ENCODE data around the gene ARRDC1. TPM values are rescaled to one million over a fixed set of nuclear protein-coding genes. Genes with fewer than 3 reads are reported as not detected.

ARRDC1 gene
- total and polyA plus RNA-seq, 4 experiments from 2014 or later: 54.3 to 86.2 (median 70.8) TPM

- H3K4me1 Mint-ChIP-seq: peaks cover 27 to 72% (median 47%) of the 10 kb centered on the region in 4 donors
- POLR2A ChIA-PET (ENCODE audit: partially characterized antibody): interaction anchor here (0.8 kb wide), 1 partner anchor 19 kb away, joined by 3 read pairs; no protein-coding TSS in a partner anchor
These were observed 40.9 kb downstream of the ARRDC1 start for GRCh38 chr9:137646341-137646740.

GRCh38 chr9:137647096-137647714 lies 41.7 kb downstream of the ARRDC1 start:
- Histone ChIP-seq H3K4me1 (ENCODE audit: insufficient read depth, low read length) (peaks cover 6% of the 10 kb centered on the region), H3K4me3 (ENCODE audit: low read length in 2 of 2) (no peak overlapping the region), H3K36me3 (ENCODE audit: insufficient read depth, low read length) (peaks cover 4% of the 10 kb centered on the region), H3K27ac (ENCODE audit: low read depth, low read length) (no peak overlapping the region), H3K9me3 (ENCODE audit: control insufficient read depth in 1 of 2, low read length in 2 of 2) (no peaks in the 10 kb centered on the region), H3K27me3 (ENCODE audit: insufficient read depth, low read length) (no peaks in the 10 kb centered on the region)
- Mint-ChIP-seq H3K4me1 (peaks cover 21 to 63% (median 41%) of the 10 kb centered on the region in 4 donors), H3K9me3 (no peaks in the 10 kb centered on the region), H3K27ac (peak overlapping the region in 4 of 7 donors; percentile 13 to 84 (median 44)), H3K36me3 (peaks cover 33 to 57% of the 10 kb centered on the region in 2 donors), H3K27me3 (no peaks in the 10 kb centered on the region), H3K4me3 (peak overlapping the region in 1 of 8 donors; percentile 51)
- intact Hi-C loops (cut with micrococcal nuclease): no loop called here
- ChIA-PET CTCF (ENCODE audit: partially characterized antibody) (no interaction called here), POLR2A (ENCODE audit: partially characterized antibody) (interaction anchor here (0.8 to 1.6 kb wide), 2 partner anchors 18 to 29 kb away, joined by 3 to 6 read pairs; partner anchors contain the start of gene EHMT1)
- DNase-seq: no peak

More at GRCh38 chr9:137646341-137646740, 40.9 kb downstream of the ARRDC1 start:
- Histone ChIP-seq H3K27me3 (ENCODE audit: insufficient read depth, low read length) (no peaks in the 10 kb centered on the region), H3K4me1 (ENCODE audit: insufficient read depth, low read length) (peaks cover 6% of the 10 kb centered on the region), H3K4me3 (ENCODE audit: low read length in 2 of 2) (no peak overlapping the region), H3K36me3 (ENCODE audit: insufficient read depth, low read length) (peaks cover 4% of the 10 kb centered on the region), H3K27ac (ENCODE audit: low read depth, low read length) (no peak overlapping the region), H3K9me3 (ENCODE audit: control insufficient read depth in 1 of 2, low read length in 2 of 2) (no peaks in the 10 kb centered on the region)
- no peak for DNase-seq
- Mint-ChIP-seq H3K27ac (no peak overlapping the region), H3K9me3 (no peaks in the 10 kb centered on the region), H3K27me3 (no peaks in the 10 kb centered on the region), H3K36me3 (peaks cover 34 to 55% of the 10 kb centered on the region in 2 donors), H3K4me3 (no peak overlapping the region)
- intact Hi-C loops (cut with micrococcal nuclease): no loop called here
- CTCF ChIA-PET (ENCODE audit: partially characterized antibody): no interaction called here

DNA sequence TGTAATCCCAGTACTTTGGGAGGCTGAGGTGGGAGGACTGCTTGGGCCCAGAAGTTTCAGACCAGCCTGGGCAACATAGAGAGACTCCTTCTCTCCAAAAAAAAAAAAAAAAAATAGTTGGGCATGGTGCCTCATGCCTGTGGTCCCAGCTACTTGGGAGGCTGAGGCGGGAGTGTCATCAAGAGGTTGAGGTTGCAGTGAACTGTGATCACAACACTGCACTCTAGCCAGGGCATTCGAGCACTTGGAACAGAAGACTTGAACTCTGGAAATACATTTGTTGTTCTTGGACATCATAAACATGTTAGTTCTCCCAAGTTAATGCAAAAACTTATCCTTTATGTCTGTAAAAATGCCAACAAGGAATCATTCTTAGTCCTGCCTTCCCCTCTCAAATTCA lies 42.9 kb downstream of the ARRDC1 start:
- H3K36me3 Mint-ChIP-seq: peaks cover 31 to 53% of the 10 kb centered on the region in 2 donors
- H3K4me1 Mint-ChIP-seq: peaks cover 19 to 56% (median 39%) of the 10 kb centered on the region in 4 donors
- no peaks in the 10 kb centered on the region for H3K9me3 Mint-ChIP-seq
- intact Hi-C loops (cut with micrococcal nuclease): no loop called here
- H3K4me1 ChIP-seq (ENCODE audit: insufficient read depth, low read length): peaks cover 6% of the 10 kb centered on the region
- no peaks in the 10 kb centered on the region for H3K27me3 Mint-ChIP-seq
- H3K9me3 ChIP-seq (ENCODE audit: control insufficient read depth in 1 of 2, low read length in 2 of 2): no peaks in the 10 kb centered on the region
- CTCF ChIA-PET (ENCODE audit: partially characterized antibody): no interaction called here
- H3K4me3 ChIP-seq (ENCODE audit: low read length in 2 of 2): no peak overlapping the region
- H3K36me3 ChIP-seq (ENCODE audit: insufficient read depth, low read length): no peaks in the 10 kb centered on the region
- POLR2A ChIA-PET (ENCODE audit: partially characterized antibody): interaction anchor here (1.6 kb wide), 1 partner anchor 30 kb away, joined by 6 read pairs; the partner anchor contains the start of gene EHMT1
- no peak for DNase-seq
- H3K4me3 Mint-ChIP-seq: no peak overlapping the region
- H3K27ac ChIP-seq (ENCODE audit: low read depth, low read length): no peak overlapping the region
- no peaks in the 10 kb centered on the region for H3K27me3 ChIP-seq (ENCODE audit: insufficient read depth, low read length)
- H3K27ac Mint-ChIP-seq: no peak overlapping the region

DNA sequence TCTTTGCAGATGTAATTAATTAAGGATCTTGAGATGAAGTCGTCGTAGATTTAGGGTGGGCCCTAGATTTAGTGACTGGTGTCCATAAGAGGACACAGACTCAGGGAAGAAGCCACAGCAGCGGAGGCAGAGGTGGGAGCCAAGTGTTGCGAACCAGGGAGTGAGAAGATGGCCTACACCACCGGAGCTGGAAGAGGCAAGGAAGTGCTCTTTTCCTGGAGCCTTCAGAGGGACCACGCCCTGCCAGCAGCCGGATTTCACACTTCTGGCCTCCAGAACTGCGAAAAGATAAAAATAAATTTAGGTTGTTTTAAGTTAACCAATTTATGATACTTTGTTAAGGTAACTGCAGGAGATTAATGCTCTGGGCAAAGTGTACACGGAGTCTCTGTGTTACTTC lies 44.1 kb downstream of the ARRDC1 start:
- ChIA-PET POLR2A (ENCODE audit: partially characterized antibody) (interaction anchor here (0.8 to 1.0 kb wide), 2 partner anchors 10 to 27 kb away, joined by 3 to 5 read pairs; no protein-coding TSS in a partner anchor), CTCF (ENCODE audit: partially characterized antibody) (no interaction called here)
- Histone ChIP-seq H3K4me1 (ENCODE audit: insufficient read depth, low read length) (peaks cover 6% of the 10 kb centered on the region), H3K27me3 (ENCODE audit: insufficient read depth, low read length) (no peaks in the 10 kb centered on the region), H3K9me3 (ENCODE audit: control insufficient read depth in 1 of 2, low read length in 2 of 2) (no peaks in the 10 kb centered on the region), H3K36me3 (ENCODE audit: insufficient read depth, low read length) (no peaks in the 10 kb centered on the region), H3K4me3 (ENCODE audit: low read length in 2 of 2) (no peak overlapping the region), H3K27ac (ENCODE audit: low read depth, low read length) (no peak overlapping the region)
- Mint-ChIP-seq H3K27me3 (no peaks in the 10 kb centered on the region), H3K36me3 (peaks cover 26 to 53% of the 10 kb centered on the region in 2 donors), H3K4me1 (peaks cover 17 to 54% (median 41%) of the 10 kb centered on the region in 4 donors), H3K27ac (peak overlapping the region in 3 of 7 donors; percentile 21 to 84 (median 50)), H3K4me3 (peak overlapping the region in 4 of 8 donors; percentile 6 to 57 (median 38)), H3K9me3 (no peaks in the 10 kb centered on the region)
- no peak for DNase-seq
- intact Hi-C loops (cut with micrococcal nuclease): no loop called here

DNA sequence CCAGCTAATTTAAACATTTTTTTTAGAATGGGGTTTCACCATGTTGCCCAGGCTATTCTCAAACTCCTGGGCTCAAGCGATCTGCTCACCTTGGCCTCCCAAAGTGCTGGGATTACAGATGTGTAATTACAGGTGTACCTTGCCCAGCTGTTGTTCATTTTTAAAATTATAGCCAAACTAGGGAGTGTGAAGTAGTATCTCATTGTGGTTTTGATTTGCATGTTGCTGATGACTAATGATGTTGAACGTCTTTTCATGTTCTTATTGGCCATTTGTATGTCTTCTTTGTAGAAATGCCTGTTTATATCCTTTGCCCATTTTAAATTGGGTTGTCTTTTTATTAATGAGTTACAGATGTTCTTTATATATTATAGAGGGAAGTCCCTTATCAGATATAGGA lies 44.8 kb downstream of the ARRDC1 start:
- H3K4me3 ChIP-seq (ENCODE audit: low read length in 2 of 2): no peak overlapping the region
- intact Hi-C loops (cut with micrococcal nuclease): no loop called here
- H3K4me3 Mint-ChIP-seq: peak overlapping the region in 2 of 8 donors; percentile 24 to 62
- peaks cover 6% of the 10 kb centered on the region for H3K4me1 ChIP-seq (ENCODE audit: insufficient read depth, low read length)
- ChIA-PET CTCF (ENCODE audit: partially characterized antibody) (interaction anchor here (0.5 kb wide), 1 partner anchor 21 kb away, joined by 3 read pairs; no protein-coding TSS in a partner anchor), POLR2A (ENCODE audit: partially characterized antibody) (interaction anchor here (0.8 kb wide), 1 partner anchor 26 kb away, joined by 5 read pairs; no protein-coding TSS in a partner anchor)
- H3K9me3 Mint-ChIP-seq: no peaks in the 10 kb centered on the region
- H3K36me3 ChIP-seq (ENCODE audit: insufficient read depth, low read length): peaks cover under 1% of the 10 kb centered on the region
- H3K9me3 ChIP-seq (ENCODE audit: control insufficient read depth in 1 of 2, low read length in 2 of 2): no peaks in the 10 kb centered on the region
- H3K27me3 Mint-ChIP-seq: no peaks in the 10 kb centered on the region
- peak overlapping the region in 3 of 7 donors; percentile 4 to 41 (median 19) for H3K27ac Mint-ChIP-seq
- no peak for DNase-seq
- H3K27me3 ChIP-seq (ENCODE audit: insufficient read depth, low read length): no peaks in the 10 kb centered on the region
- H3K36me3 Mint-ChIP-seq: peaks cover 26 to 54% of the 10 kb centered on the region in 2 donors
- H3K27ac ChIP-seq (ENCODE audit: low read depth, low read length): no peak overlapping the region
- peaks cover 17 to 50% (median 39%) of the 10 kb centered on the region in 4 donors for H3K4me1 Mint-ChIP-seq

DNA sequence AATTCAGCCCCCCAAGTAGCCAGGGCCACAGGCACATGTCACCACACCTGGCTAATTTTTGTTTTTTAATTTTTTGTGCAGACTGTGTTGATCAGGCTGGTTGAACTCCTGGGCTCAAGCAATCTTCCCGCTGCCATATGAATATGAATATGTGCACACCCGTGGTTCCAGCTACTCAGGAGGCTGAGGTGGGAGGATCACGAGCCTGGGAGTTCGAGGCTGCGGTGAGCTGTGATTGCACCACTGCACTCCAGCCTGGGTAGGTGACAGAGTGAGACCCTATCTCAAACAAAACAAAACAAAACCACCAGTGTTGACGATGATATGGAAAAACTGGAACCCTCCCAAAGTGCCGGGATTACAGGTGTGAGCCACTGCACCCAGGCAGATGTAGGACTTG lies 45.3 kb downstream of the ARRDC1 start:
- Histone ChIP-seq H3K36me3 (ENCODE audit: insufficient read depth, low read length) (peaks cover 6% of the 10 kb centered on the region), H3K9me3 (ENCODE audit: control insufficient read depth in 1 of 2, low read length in 2 of 2) (no peaks in the 10 kb centered on the region), H3K4me1 (ENCODE audit: insufficient read depth, low read length) (peaks cover 6% of the 10 kb centered on the region), H3K27me3 (ENCODE audit: insufficient read depth, low read length) (no peaks in the 10 kb centered on the region), H3K4me3 (ENCODE audit: low read length in 2 of 2) (no peak overlapping the region), H3K27ac (ENCODE audit: low read depth, low read length) (no peak overlapping the region)
- DNase-seq: no peak
- Mint-ChIP-seq H3K4me3 (peak overlapping the region in 1 of 8 donors; percentile 45), H3K36me3 (peaks cover 26 to 57% of the 10 kb centered on the region in 2 donors), H3K9me3 (no peaks in the 10 kb centered on the region), H3K27me3 (no peaks in the 10 kb centered on the region), H3K4me1 (peaks cover 17 to 47% (median 39%) of the 10 kb centered on the region in 4 donors), H3K27ac (peak overlapping the region in 5 of 7 donors; percentile 4 to 76 (median 41))
- ChIA-PET CTCF (ENCODE audit: partially characterized antibody) (interaction anchor here (0.5 kb wide), 1 partner anchor 21 kb away, joined by 3 read pairs; no protein-coding TSS in a partner anchor), POLR2A (ENCODE audit: partially characterized antibody) (interaction anchor here (1.0 kb wide), 1 partner anchor 11 kb away, joined by 3 read pairs; no protein-coding TSS in a partner anchor)
- intact Hi-C loops (cut with micrococcal nuclease): no loop called here

GRCh38 chr9:137656416-137656815 lies 50.9 kb downstream of the ARRDC1 start:
- intact Hi-C loops (cut with micrococcal nuclease): no loop called here
- H3K27me3 Mint-ChIP-seq: no peaks in the 10 kb centered on the region
- no peak overlapping the region for H3K4me3 Mint-ChIP-seq
- POLR2A ChIA-PET (ENCODE audit: partially characterized antibody): no interaction called here
- DNase-seq: no peak
- peaks cover 6% of the 10 kb centered on the region for H3K36me3 ChIP-seq (ENCODE audit: insufficient read depth, low read length)
- H3K4me3 ChIP-seq (ENCODE audit: low read length in 2 of 2): no peak overlapping the region
- H3K9me3 Mint-ChIP-seq: no peaks in the 10 kb centered on the region
- H3K4me1 ChIP-seq (ENCODE audit: insufficient read depth, low read length): peaks cover 13% of the 10 kb centered on the region
- no peaks in the 10 kb centered on the region for H3K27me3 ChIP-seq (ENCODE audit: insufficient read depth, low read length)
- peaks cover 18 to 40% (median 32%) of the 10 kb centered on the region in 4 donors for H3K4me1 Mint-ChIP-seq
- H3K27ac Mint-ChIP-seq: no peak overlapping the region
- CTCF ChIA-PET (ENCODE audit: partially characterized antibody): interaction anchor here (1.8 kb wide), 1 partner anchor 17 kb away, joined by 4 read pairs; no protein-coding TSS in a partner anchor
- H3K27ac ChIP-seq (ENCODE audit: low read depth, low read length): no peak overlapping the region
- peaks cover 9 to 29% of the 10 kb centered on the region in 2 donors for H3K36me3 Mint-ChIP-seq
- H3K9me3 ChIP-seq (ENCODE audit: control insufficient read depth in 1 of 2, low read length in 2 of 2): no peaks in the 10 kb centered on the region
